Activated T-cell treated with anti-CD3 and anti-CD28 coated beads, Interleukin-2, amount 50 U/mL, for 48 hours (primary cell): Measurements from ENCODE around the gene RCN2.
"Not testable (repeated sequence)": the region's sequence is repeated elsewhere in the genome, so short reads cannot be mapped to it uniquely, and the experiment has no call there.

Source experiments
- DNase-seq, 2 experiments: peaks; one replicate each; pipeline ENCODE4 v3.0.0-alpha.2; 2020

RCN2 gene

GRCh38 chr15:76932135-76932966 is 802 bp downstream of the RCN2 start:
- no peak for DNase-seq

- DNase-seq = no peak
Observed at GRCh38 chr15:76935620-76936019, 4.1 kb downstream of the RCN2 start.

GRCh38 chr15:76936671-76937070 is 5.1 kb downstream of the RCN2 start:
- DNase-seq = no peak

GRCh38 chr15:76938752-76939151 is 7.2 kb downstream of the RCN2 start:
- no peak for DNase-seq

- DNase-seq = no peak
Observed at GRCh38 chr15:76939715-76940114, 8.2 kb downstream of the RCN2 start.

- no peak for DNase-seq
Observed at GRCh38 chr15:76941636-76942035, 10.1 kb downstream of the RCN2 start.

GRCh38 chr15:76942331-76942730 is 10.8 kb downstream of the RCN2 start:
- no peak for DNase-seq

- DNase-seq = no peak
Observed at GRCh38 chr15:76945494-76946093, 14.0 kb downstream of the RCN2 start.

- no peak for DNase-seq
Observed at GRCh38 chr15:76947454-76947853, 15.9 kb downstream of the RCN2 start.

- DNase-seq = no peak
Observed at GRCh38 chr15:76951220-76951619, 19.7 kb downstream of the RCN2 start.

- no peak for DNase-seq
Observed at GRCh38 chr15:76953913-76954312, 22.4 kb downstream of the RCN2 start.

- no peak for DNase-seq
Observed at GRCh38 chr15:76954744-76955143, 23.2 kb downstream of the RCN2 start.

- no peak for DNase-seq
Observed at GRCh38 chr15:76961268-76962011, 29.9 kb downstream of the RCN2 start.

GRCh38 chr15:76962337-76963013 is 30.9 kb downstream of the RCN2 start:
- DNase-seq = no peak

GRCh38 chr15:76963596-76963995 is 32.0 kb downstream of the RCN2 start:
- no peak for DNase-seq

- DNase-seq = no peak
Observed at GRCh38 chr15:76964157-76964556, 32.6 kb downstream of the RCN2 start.

- DNase-seq = not testable (repeated sequence)
Observed at GRCh38 chr15:76966051-76966450, 34.5 kb downstream of the RCN2 start.

- no peak for DNase-seq
Observed at GRCh38 chr15:76967067-76967466, 35.5 kb downstream of the RCN2 start.

GRCh38 chr15:76968306-76968705 is 36.8 kb downstream of the RCN2 start:
- no peak for DNase-seq

GRCh38 chr15:76972389-76973361 is 41.1 kb downstream of the RCN2 start:
- DNase-seq = no peak

GRCh38 chr15:76973362-76973743 is 41.8 kb downstream of the RCN2 start:
- peak; percentile 77 to 83 for DNase-seq

- DNase-seq = no peak
Observed at GRCh38 chr15:76973906-76974305, 42.4 kb downstream of the RCN2 start.
